ENCODE data around the gene COPZ2.

GRCh38 chr17:48014595-48015111 lies 22.9 kb downstream of the COPZ2 start:
- TF ChIP-seq CTCF (IDR thresholded peaks at IDR 0.05; ENCODE audit: insufficient read depth, low read length, poor library complexity, severe bottlenecking) (no peak), EZH2phosphoT487 (conservative IDR thresholded peaks at IDR 0.05; ENCODE audit: low read length) (no peak)
